Esophagus squamous epithelium (tissue), 5 donors: ENCODE results near the gene MLLT1. TPM values are rescaled to one million over a fixed set of nuclear protein-coding genes. Genes with fewer than 3 reads are reported as not detected.
A peak's percentile ranks its signal among the peaks of the same experiment; 100 is the strongest.

ENCODE experiments used
- DNase-seq: peaks from one replicate; lab custom pipeline; 2025; lab: John Stamatoyannopoulos, UW
- H3K27ac ChIP-seq, 4 donors: fragments of 200-600 bp; sonication (generic); one replicate each; pipeline ENCODE4 v1.5.1; 2016 to 2019; ENCODE audit warnings: mild to moderate bottlenecking in 1 of 4
- H3K27me3 ChIP-seq, 4 donors: fragments of 200-600 bp; sonication (generic); 1 replicate in 3 of 4; 2 replicates in 1 of 4; pipeline versions ENCODE4 v1.5.1 to v1.6.0; 2017 to 2021; ENCODE audit warnings: antibody characterized with exemption in 1 of 4
- H3K36me3 ChIP-seq, 3 donors: fragments of 200-600 bp; sonication (generic); one replicate each; pipeline ENCODE4 v1.5.1; 2016 to 2019
- H3K4me1 ChIP-seq, 3 donors: fragments of 200-600 bp; sonication (generic); one replicate each; pipeline ENCODE4 v1.5.1; 2017 to 2019
- H3K4me3 ChIP-seq, 4 donors: fragments of 200-600 bp; sonication (generic); 1 replicate in 3 of 4; 2 replicates in 1 of 4; pipeline ENCODE4 v1.5.1; 2016 to 2019; ENCODE audit warnings: mild to moderate bottlenecking in 2 of 4, moderate library complexity in 1 of 4
- H3K9me3 ChIP-seq, 3 donors: fragments of 200-600 bp; sonication (generic); one replicate each; pipeline ENCODE4 v1.5.1; 2016 to 2019
- CTCF ChIP-seq, 6 experiments: fragments of 450-650 bp in 4 of 6; fragments of 200-600 bp in 2 of 6; sonication (generic) in 2 of 6; IDR thresholded peaks; one replicate each; pipeline ENCODE4 v1.5.1; 2016 to 2019; ENCODE audit warnings: antibody characterized with exemption in 6 of 6, mild to moderate bottlenecking in 4 of 6, moderate library complexity in 4 of 6
- POLR2A ChIP-seq, 4 donors: fragments of 450-650 bp; IDR thresholded peaks; one replicate each; pipeline ENCODE4 v1.6.1; 2017; ENCODE audit warnings: antibody characterized with exemption in 4 of 4, mild to moderate bottlenecking in 4 of 4, moderate library complexity in 3 of 4
- WGBS, 2 donors: methylation state at CpG; one replicate each; pipeline ENCODE4 v1.1.5; 2018; 5-methylcytosine and 5-hydroxymethylcytosine counted together
- intact Hi-C: fragments of 100-400 bp; cut with DNase I; formaldehyde crosslinking; loops from one replicate; pipeline ENCODE4 v1.15.0; 2022
- total RNA-seq, 4 donors: library from RNA; depleted of rRNA; stranded (reverse); fragments of >200 nt; gene quantifications; one replicate each; pipeline ENCODE4 v1.1.0, GENCODE V29; 2016
- donor health status: DM: yes; HTN: yes; CAD: no.

Gene MLLT1
- total RNA-seq, 4 donors from 2014 or later, result 10.3 to 20.1 (median 12.7) TPM

GRCh38 chr19:6209233-6209632 lies 70.5 kb downstream of the MLLT1 start:
- WGBS, 2 donors, result 74 to 80% methylated on average over 2 to 3 of the region's 4 CpGs
- Histone ChIP-seq H3K4me3 (no peak overlapping the region), H3K9me3 (no peaks in the 10 kb centered on the region), H3K36me3 (peaks cover 4 to 37% (median 7%) of the 10 kb centered on the region in 3 donors), H3K27me3 (no peaks in the 10 kb centered on the region), H3K27ac (no peak overlapping the region), H3K4me1 (no peaks in the 10 kb centered on the region)
- TF ChIP-seq POLR2A (IDR thresholded peaks at IDR 0.05), result no peak
- no peak for TF ChIP-seq CTCF (IDR thresholded peaks at IDR 0.05)
- no peak for DNase-seq
- intact Hi-C loops, result no loop called here

GRCh38 chr19:6204866-6205723 lies 74.7 kb downstream of the MLLT1 start:
- WGBS, 2 donors, result 77 to 78% methylated on average over 10 to 18 of the region's 19 CpGs
- H3K36me3 ChIP-seq, result no peaks in the 10 kb centered on the region

GRCh38 chr19:6204212-6204611 lies 75.6 kb downstream of the MLLT1 start:
- WGBS, 2 donors, result 30 to 55% methylated on average over 6 of the region's 6 CpGs
- DNase-seq, result no peak
- intact Hi-C loops, result no loop called here
- H3K27ac ChIP-seq, result no peak overlapping the region
- H3K27me3 ChIP-seq, result no peaks in the 10 kb centered on the region
- no peaks in the 10 kb centered on the region for H3K9me3 ChIP-seq
- H3K4me1 ChIP-seq, result peaks cover 0 to 7% (median 6%) of the 10 kb centered on the region in 3 donors
- no peak overlapping the region for H3K4me3 ChIP-seq
- no peaks in the 10 kb centered on the region for H3K36me3 ChIP-seq
- TF ChIP-seq CTCF (IDR thresholded peaks at IDR 0.05), result no peak
- no peak for TF ChIP-seq POLR2A (IDR thresholded peaks at IDR 0.05)

More at GRCh38 chr19:6204866-6205723, 74.7 kb downstream of the MLLT1 start:
- DNase-seq, result no peak
- intact Hi-C loops, result no loop called here
- H3K4me3 ChIP-seq, result no peak overlapping the region
- H3K27ac ChIP-seq, result no peak overlapping the region
- no peaks in the 10 kb centered on the region for H3K27me3 ChIP-seq
- no peaks in the 10 kb centered on the region for H3K9me3 ChIP-seq
- peaks cover 0 to 1% (median under 1%) of the 10 kb centered on the region in 3 donors for H3K4me1 ChIP-seq
- TF ChIP-seq CTCF (IDR thresholded peaks at IDR 0.05), result no peak
- no peak for TF ChIP-seq POLR2A (IDR thresholded peaks at IDR 0.05)

GRCh38 chr19:6199240-6199994 lies 80.4 kb downstream of the MLLT1 start:
- Histone ChIP-seq H3K4me1 (peaks cover 10 to 21% (median 11%) of the 10 kb centered on the region in 3 donors), H3K27me3 (no peaks in the 10 kb centered on the region), H3K27ac (peak overlapping the region; percentile 60 to 72 (median 64)), H3K9me3 (no peaks in the 10 kb centered on the region), H3K4me3 (peak overlapping the region; percentile 44 to 85 (median 68)), H3K36me3 (no peaks in the 10 kb centered on the region)
- intact Hi-C loops, result no loop called here
- WGBS, 2 donors, result 0 to 1% methylated on average over 33 to 48 of the region's 68 CpGs
- peak; percentile 87 for DNase-seq
- TF ChIP-seq CTCF (IDR thresholded peaks at IDR 0.05) (peak in 5 of 6 experiments; percentile 20 to 66 (median 57)), POLR2A (IDR thresholded peaks at IDR 0.05) (peak in 1 of 4 donors; percentile 17)

- intact Hi-C loops, result no loop called here
- WGBS, 2 donors, result 27 to 38% methylated on average over 7 to 8 of the region's 8 CpGs
- H3K27me3 ChIP-seq, result no peaks in the 10 kb centered on the region
- no peak for TF ChIP-seq POLR2A (IDR thresholded peaks at IDR 0.05)
- no peak for TF ChIP-seq CTCF (IDR thresholded peaks at IDR 0.05)
- peak overlapping the region; percentile 44 to 85 (median 68) for H3K4me3 ChIP-seq
- H3K4me1 ChIP-seq, result peaks cover 10 to 21% (median 11%) of the 10 kb centered on the region in 3 donors
- peak overlapping the region; percentile 60 to 72 (median 64) for H3K27ac ChIP-seq
- no peak for DNase-seq
- no peaks in the 10 kb centered on the region for H3K9me3 ChIP-seq
- no peaks in the 10 kb centered on the region for H3K36me3 ChIP-seq
Measured at GRCh38 chr19:6198896-6199239, 80.9 kb downstream of the MLLT1 start.
